Endothelial cell of umbilical vein (primary cell): ENCODE results near the gene HIVEP3.

Experiments used
- EZH2 ChIP-seq: IDR thresholded peaks from 2 replicates; pipeline ENCODE4 v1.6.1; 2012; ENCODE audit warnings: borderline replicate concordance, low read depth, mild to moderate bottlenecking, moderate library complexity, low read length, inconsistent platforms; ENCODE audit not compliant: severe bottlenecking
- JUN ChIP-seq: IDR thresholded peaks from 2 replicates; pipeline ENCODE4 v1.6.1; 2011; ENCODE audit warnings: borderline replicate concordance, low read depth; ENCODE audit not compliant: insufficient read length, insufficient read depth
- MYC ChIP-seq: IDR thresholded peaks from one replicate; pipeline ENCODE4 v1.6.1; 2011; ENCODE audit warnings: mild to moderate bottlenecking, low read depth, low read length
- POLR2A ChIP-seq: IDR thresholded peaks from 2 replicates; pipeline ENCODE4 v1.6.1; 2012; ENCODE audit warnings: low read depth, mild to moderate bottlenecking, control low read depth, low read length
- POLR2AphosphoS5 ChIP-seq: IDR thresholded peaks from 2 replicates; pipeline ENCODE4 v1.6.1; 2012; ENCODE audit warnings: low read depth, mild to moderate bottlenecking, control low read depth, low read length, moderate library complexity; ENCODE audit not compliant: insufficient read depth
- TF ChIP-seq, protein P1 (sequence below), 2 donors: IDR thresholded peaks; 1 replicate in 1 of 2; 2 replicates in 1 of 2; pipeline ENCODE4 v1.5.1; 2011; ENCODE audit warnings: low read length in 2 of 2, mild to moderate bottlenecking in 2 of 2, moderate library complexity in 2 of 2, control low read depth in 1 of 2, inconsistent platforms in 1 of 2, low read depth in 1 of 2; ENCODE audit not compliant: insufficient read depth in 1 of 2; ENCODE audit errors: extremely low read depth in 1 of 2

DNA sequence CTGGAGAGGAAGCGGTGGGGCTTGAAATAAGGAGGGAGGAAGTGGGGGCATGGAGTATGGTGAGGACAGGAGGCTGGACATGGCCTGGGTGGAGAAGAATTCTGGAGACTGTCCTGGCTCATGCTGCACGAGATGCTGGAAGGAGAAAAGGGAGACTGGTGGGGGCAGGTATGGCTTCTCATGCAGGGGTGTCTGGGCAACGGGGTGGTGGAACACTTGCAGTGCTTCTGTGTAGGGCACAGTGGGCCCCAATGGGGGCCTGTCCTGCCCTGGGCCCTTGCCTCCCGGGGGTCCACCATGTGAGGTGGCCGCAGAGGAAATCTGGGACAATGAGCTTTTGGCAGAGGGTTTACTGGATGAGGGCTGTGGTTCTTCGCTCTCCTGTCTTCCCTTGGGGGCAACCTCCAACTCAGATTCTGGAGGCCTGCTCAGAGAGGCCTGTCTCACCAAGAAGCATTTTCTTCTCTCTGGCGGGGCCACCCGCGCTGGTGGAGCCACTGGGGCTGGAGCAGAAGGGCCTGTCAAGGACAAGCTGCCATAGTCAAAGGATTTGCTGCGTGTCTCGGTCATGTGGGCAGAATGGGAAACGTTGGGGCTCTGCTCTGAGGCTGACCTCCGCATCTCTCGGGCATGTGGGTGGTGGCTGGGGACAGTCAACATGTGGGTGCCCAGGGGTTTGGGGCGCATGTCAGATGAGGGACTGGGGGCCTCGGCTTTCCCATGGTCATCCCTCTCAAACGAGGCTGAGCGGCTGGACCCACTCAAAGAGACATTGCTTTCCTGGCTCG is 337.3 kb downstream of the HIVEP3 start:
- TF ChIP-seq, protein P1, sequence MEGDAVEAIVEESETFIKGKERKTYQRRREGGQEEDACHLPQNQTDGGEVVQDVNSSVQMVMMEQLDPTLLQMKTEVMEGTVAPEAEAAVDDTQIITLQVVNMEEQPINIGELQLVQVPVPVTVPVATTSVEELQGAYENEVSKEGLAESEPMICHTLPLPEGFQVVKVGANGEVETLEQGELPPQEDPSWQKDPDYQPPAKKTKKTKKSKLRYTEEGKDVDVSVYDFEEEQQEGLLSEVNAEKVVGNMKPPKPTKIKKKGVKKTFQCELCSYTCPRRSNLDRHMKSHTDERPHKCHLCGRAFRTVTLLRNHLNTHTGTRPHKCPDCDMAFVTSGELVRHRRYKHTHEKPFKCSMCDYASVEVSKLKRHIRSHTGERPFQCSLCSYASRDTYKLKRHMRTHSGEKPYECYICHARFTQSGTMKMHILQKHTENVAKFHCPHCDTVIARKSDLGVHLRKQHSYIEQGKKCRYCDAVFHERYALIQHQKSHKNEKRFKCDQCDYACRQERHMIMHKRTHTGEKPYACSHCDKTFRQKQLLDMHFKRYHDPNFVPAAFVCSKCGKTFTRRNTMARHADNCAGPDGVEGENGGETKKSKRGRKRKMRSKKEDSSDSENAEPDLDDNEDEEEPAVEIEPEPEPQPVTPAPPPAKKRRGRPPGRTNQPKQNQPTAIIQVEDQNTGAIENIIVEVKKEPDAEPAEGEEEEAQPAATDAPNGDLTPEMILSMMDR (IDR thresholded peaks at IDR 0.05; ENCODE audit: extremely low read depth in 1 of 2, insufficient read depth in 1 of 2, low read depth in 1 of 2, low read length in 2 of 2): no peak
- TF ChIP-seq EZH2: no peak
- TF ChIP-seq JUN: no peak
- TF ChIP-seq POLR2A: no peak
- no peak for TF ChIP-seq POLR2AphosphoS5
- TF ChIP-seq MYC: no peak
